DLD1 (cell line): ENCODE results near the gene PTPRD.
"Not testable (repeated sequence)": the region's sequence is repeated elsewhere in the genome, so short reads cannot be mapped to it uniquely, and the experiment has no call there.

Experiments
- in situ Hi-C: cut with HindIII; loops from 2 replicates; pipeline ENCODE4 v1.10.0; 2017; ENCODE audit warnings: low sequenced_read_pairs

Gene PTPRD

DNA sequence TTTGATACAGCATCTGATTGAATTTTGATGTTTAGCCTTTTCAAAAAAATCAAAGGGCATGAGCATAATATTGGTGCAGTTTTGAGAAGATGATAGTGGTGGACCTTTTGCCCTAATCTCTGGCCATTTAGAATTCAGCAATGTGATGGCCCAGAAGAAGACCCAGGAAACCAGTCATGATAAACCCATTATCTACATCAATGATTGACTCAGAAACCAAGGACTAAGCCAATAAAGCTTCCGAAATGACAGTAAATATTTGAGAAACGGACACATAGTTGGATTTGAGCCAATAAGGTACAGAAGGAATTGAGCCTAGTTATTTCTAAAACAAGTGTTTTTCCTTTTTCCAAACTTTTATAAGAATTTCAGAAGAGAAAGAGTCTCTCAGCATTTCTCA, 1654.4 kb downstream of the PTPRD start:
- in situ Hi-C loops: no loop called here

DNA sequence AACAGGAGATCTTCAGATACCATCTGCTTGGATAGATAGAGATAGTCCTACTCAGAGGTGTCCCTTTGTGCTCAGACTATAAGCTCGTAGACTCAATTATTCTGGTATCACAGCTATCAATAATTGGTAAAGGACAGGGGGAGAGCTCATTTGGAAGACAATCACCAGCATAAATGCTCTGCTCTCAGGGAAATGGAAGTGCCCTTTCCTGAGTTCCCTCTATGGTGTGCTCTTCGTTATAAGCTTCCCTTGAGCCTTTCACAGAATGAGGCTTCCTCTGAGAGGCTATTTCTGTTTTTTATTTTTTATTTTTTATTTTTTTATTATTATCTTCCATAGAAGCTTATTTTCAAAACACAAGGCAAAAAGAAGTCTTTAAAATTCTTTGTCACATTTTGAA, 1657.5 kb downstream of the PTPRD start:
- in situ Hi-C loops: no loop called here

DNA sequence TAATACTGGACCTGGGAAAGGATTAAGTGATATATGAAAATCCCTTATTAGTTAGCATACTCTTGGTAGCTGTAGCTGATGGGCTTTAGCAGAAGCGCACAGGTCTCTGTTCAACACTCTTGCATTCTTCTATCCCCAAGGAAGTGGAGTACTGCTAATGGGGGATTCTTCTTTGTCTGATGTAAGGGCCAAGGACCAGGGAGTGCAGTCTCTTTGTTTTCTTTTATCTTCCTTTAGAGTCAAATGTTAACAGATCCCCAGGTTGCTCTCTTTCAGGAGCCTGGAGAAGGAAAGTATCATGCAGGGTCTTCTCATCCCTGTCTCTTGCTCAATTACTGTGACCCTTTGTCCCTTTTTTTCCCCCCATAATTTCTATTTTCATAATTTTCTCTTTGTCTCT, 1666.3 kb downstream of the PTPRD start:
- in situ Hi-C loops: no loop called here

DNA sequence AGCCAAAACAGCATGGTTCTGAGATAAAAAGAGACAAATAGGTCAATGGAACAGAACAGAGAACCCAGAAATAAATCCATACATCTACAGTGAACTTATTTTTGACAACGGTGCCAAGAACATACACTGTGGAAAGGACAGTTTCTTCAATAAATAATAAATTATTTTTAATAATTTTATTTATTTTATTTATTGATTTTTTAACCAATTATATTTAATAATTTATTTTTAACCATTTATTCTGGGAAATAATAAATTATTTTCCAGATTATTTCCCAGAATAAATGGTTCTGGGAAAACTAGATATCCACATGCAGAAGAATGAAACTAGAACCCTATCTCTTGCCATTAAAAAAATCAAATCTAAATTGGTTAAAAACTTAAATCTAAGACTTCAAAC, 1669.4 kb downstream of the PTPRD start:
- in situ Hi-C loops: no loop called here

DNA sequence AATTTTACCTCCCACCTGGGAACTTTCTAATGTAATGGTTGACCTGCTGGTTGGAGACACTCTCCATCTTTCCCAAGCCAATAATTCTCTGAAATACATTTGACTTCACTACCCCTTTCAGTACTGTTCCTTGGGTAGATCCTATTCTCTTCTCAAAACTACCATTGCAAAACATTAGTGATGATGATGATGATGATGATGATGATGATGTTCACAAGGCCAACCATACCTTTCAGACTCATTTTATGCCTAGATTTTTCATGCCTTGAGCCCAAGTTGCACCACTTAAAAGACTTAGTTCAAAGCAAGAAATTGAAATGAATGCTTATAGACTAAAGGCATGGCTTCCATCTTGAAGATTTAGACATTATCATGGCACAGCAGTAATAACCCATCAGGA, 1672.2 kb downstream of the PTPRD start:
- in situ Hi-C loops: no loop called here

DNA sequence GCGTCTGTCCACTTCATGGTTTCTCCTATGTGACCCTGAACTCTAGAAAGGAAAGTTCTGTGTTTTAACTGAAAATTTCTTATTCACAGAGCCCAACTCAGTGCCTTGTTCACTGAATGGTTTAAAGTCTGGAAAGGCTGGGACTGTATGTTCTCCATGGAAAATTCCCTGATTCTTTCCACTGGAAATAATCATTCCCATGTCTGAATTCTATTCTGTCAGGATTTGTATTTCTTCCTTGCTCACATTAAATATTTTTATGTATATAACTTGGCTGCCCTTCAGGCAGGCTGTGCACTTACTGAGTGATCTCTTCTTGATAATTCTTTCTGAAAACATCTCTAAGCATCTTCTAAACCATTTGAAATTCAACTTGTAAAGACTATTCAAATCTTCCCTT, 1686.3 kb downstream of the PTPRD start:
- in situ Hi-C loops: no loop called here

DNA sequence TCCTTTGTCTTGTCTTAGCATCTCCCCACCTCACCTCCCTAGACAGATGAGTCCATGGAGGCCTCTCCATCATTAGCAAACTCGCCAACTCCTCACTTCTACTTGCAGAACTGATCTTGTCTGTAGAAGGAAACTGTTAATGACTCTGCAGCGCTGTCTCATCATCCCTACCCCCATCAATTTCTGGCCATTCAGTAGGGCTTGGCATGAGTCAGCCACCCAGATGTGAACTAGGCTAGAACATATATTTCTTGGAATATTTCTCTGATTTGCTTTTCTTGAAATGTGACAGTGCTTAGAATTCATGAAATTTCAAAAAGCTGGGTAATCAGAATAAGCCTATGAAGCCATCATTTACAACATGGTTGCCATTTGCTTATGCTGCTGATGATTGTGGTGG, 1688.2 kb downstream of the PTPRD start:
- in situ Hi-C loops: no loop called here

DNA sequence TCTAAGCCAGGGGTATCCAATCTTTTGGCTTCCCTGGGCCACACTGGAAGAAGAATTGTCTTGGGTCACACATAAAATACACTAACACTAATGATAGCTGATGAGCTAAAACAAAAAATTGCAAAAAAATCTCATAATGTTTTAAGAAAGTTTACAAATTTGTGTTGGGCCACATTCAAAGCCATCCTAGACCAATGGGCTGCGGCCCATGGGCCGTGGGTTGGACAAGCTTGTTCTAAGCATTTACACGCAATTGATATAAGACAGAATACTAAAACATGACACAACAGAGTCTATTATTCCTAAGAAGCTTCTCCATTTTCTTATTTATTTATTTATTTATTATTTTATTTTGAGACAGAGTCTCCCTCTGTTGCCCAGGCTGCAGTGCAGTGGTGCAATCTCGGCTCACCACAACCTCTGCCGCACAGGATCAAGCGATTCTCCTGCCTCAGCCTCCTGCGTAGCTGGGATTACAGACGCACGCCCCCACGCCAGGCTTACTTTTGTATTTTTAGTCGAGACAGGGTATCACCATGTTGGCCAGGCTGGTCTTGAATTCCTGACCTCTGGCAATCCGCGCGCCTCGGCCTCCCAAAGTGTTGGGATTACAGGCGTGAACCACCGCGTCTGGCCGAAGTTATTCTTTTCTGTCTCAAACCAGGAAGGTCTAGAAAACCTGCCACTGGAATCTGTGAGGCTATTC, 1692.2 kb downstream of the PTPRD start:
- in situ Hi-C loops: not testable (repeated sequence)

DNA sequence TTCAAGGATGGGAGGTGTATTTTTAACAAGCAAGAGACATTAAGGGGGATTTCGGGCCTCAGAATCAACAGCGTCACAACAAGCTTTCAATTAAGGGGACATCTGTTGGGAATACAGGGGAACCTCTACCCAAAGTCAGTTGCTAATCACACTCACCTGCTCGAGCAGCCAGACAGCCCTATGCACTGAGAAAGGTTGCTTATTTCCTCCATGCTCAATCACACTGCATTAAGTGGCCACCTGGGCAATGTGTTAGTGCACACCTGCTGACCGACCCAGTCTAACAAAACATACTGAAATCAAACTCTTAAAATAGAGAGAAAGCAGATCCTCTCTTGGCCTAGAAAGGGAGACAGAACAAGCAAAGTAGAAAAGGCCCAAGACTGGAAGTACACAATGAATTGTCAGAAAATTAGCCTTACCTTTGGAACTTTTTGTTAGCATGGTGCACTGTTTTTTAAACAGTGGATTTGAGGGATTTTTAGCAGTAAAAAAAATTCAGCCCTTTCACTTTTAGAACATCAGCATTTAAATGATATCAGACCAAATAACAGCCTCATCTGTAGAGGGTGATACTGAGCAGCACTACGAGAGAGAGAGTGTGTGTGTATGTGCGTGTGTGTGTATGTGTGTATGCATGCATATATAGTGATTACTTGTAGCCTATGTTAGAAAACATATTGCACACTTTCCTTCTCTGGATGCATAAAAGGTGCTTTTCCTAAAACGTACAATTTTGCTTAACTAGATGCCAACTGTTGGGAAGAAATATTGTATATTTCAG, 1694.7 kb downstream of the PTPRD start:
- in situ Hi-C loops: no loop called here

DNA sequence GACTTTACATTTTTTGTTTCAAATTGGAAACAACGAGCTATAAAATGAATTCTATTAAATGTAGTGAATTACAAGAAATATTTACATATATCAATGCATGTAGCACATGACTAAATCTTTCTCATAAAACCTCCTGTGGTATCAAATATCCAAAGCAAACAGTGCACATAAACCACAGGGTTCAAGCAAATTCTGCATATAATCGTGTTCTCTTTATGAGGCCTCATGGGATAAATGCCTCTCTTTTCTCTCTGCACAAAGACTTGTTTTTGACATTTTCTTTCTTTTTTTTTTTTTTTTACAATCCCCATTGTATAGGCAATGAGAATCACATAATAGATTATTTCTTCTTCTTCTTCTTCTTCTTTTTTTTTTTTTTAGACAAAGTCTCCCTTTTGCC, 1696.0 kb downstream of the PTPRD start:
- in situ Hi-C loops: no loop called here

DNA sequence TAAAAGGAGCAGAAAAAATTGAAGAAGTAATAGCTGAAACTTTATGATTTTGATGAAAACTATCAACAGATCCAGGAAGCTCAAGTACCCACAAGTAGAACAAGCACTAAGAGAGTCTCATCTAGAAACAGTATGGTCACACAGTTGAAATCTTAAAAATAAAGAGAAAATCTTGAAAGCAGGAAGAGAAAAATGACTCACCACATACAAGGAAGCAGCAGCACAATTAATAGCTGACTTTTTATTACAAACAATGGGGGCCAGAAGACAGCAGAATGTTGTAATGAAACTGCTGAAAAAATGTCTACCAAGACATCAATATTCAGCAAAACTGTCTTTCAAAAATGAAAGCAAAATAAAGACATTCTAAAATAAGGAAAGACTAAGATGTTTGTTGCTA, 1704.9 kb downstream of the PTPRD start:
- in situ Hi-C loops: no loop called here

DNA sequence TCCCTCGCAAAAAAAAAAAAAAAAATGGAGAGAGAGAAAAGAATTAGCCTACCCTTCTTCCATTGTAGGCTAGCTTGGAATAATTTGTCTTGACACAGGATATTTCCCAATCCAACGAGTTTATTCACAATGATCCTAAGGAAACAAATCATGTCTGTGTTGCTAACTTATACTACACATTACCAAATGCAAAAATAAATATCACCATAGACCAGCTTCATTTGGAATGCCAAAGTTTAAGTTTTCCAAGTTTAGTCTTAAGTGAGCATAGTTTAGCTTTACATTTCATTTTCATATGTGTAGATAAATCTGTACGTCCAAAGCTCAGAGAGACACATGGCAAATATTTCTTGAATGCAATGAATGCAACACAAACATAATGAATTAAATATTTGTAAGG, 1707.1 kb downstream of the PTPRD start:
- in situ Hi-C loops: no loop called here

DNA sequence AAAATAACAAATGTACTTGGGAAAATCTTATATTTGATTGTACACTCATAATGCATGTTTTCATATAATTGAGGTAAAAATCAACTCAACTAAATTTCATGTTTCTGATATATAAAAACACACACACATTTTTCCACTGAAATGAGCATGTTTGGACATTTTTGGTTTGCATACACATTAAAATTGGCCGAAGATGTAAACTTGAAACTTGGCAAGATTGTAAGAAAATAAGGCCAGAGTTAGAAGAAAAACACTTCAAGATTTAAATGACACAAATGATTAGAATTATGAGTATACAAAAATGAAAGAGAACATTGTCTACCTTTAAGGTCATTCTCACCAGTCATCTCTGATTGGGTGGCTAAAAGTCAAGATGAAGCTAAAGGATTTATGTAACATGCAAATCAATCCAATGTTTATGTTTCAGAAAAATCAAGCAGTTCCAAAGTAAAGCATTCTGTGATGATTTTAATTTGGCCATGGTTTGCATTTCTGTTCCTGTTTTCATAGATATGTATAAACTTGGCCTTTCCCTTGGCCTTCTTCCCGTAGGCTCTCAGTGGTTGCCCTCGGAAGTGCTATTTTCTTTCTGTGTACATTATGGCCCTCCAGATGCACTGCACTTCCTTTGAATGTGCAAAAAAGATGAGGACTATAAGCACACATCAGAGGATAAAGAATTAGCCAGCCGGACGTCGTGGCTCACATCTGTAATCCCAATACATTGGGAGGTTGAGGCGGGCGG, 1707.9 kb downstream of the PTPRD start:
- in situ Hi-C loops: no loop called here

DNA sequence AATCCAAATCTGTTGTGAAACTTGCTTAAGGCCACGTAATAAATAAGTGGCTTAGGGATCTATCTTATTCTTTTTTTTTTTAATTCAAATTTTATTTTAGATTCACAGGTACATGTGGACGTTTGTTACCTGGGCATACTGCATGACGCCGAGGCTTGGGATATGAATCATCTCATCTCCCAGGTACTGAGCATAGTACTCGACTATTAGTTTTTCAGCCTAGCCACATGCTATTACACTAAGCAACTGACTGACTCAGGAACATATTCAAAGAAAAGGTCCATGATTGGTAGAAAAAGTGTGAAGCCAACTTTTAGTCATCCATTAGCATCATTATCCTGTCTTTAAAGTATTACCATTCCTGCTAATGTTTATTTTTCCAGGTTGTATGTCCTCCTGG, 1709.7 kb downstream of the PTPRD start:
- in situ Hi-C loops: no loop called here

DNA sequence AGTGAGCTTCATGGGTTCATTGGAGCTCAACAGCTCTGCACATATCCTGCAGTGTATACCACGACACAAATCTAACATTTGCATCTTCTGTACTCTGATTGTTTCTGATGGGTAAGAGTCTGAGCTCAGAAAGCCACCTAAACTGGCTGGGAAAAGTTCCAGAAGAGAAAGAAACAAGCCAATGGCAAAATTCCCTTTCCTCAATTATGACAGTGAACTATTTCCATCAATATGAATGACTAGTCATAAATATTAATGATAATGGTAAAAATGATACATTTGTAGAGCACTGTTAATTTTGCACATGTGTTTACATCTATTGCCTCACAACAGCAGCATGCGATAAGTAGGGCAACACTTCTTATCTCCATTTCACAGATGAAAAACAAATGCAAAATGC, 1711.7 kb downstream of the PTPRD start:
- in situ Hi-C loops: no loop called here

DNA sequence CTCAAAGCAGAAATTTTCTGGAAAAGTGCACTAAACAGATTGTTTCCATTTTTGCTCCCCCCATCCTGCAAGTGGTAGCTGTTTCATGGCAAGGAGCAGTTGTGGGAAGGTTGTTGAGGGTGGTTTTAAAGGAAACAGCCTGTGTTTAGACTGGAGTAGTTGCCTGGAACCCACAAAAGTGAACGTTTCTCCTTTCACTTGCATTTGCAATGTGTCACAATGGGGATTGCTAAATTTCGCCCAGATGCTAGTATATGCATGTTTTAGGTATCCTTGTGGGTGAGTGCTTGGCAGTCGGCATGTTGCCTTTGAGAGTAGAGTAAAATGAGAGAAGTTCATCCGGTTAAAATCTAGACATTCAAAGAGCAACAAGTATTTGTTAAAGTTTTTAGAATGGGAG, 1713.3 kb downstream of the PTPRD start:
- in situ Hi-C loops: no loop called here

DNA sequence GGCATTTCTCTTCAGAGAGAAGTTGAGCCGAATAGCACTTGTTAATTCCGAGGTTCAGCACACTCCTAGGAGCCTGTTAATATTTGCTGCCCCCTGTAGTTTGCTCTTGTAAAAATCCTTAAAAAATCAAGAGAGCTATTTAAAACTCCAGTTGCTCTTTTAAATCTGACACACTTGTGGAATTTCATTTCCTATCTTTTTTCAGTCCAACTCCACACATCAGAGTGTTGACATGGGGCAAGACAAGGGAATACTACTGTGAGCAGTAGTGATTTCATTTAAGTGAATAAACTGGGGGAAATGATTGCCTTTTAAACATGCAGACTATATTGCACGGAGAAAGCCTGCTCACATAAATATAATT, 1717.0 kb downstream of the PTPRD start:
- in situ Hi-C loops: no loop called here

DNA sequence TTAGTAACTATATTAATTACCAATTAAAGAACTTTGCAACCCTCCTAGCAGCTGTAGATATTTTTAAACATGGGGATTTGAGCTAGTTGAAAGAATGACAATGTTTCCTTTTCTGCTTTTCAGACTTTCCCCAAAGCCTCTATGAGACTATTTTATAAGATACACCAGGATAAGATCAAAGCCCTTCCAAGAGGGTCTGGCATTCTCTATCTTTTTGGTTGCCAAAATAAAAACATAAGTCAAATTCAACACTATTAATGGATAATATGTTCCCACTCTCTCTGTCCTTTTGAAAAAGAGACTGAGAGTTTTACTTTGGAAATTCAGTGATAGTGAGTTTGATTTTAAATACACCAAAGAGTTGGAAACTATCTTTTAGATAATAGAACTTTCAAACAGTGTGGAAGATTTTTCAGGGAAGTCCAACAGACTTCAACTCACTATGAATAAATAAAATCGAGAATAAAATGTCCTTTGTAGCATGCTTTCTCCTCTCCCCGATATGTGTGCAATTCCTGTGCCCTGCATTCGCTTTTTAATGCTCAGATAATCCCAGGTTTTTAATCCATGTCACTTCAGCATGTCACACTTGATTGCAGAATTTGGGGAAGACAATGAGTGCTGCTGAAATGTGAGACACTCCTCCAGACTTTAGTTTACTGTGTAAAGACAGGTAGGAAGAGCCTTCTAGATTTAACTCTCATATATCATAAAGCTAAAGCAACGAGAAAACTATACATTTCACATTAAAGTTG, 1717.5 kb downstream of the PTPRD start:
- in situ Hi-C loops: no loop called here

DNA sequence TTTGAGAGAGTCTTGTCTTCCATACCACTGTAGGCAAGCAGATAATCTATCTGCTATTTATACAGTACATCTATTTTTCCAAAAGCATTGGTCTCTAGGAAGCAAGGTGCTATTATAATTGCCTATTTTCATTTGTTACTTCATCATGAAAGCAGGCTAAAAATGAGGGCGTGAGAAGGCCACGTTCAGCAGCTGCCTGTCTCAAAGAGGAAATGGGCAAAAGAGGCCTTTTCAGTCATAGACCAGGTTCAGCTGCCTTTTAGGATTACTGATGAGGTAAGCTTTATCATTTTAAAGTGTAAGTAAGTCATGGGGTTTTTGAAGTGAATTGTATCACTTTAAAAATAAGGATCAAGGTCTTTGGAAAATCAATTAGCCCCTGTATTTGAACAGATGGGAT, 1722.1 kb downstream of the PTPRD start:
- in situ Hi-C loops: no loop called here

DNA sequence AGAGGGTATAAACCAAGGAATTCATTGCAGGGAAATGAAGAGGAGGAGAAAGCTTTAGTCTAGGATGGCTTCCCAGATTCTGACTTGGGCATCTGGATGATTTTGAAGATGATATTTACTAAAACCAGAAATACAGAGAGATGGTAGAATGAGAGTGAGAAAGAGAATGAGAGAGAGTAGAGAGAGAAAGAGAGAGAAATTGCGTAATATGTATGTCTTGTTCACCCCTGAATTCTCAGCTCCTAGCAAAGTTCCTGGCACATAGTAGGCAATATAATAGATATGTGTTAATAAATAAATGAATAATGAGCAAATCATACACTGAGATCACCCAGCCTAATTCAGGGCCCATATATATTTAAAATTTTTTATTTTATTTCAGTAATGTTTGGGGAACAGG, 1723.7 kb downstream of the PTPRD start:
- in situ Hi-C loops: no loop called here

DNA sequence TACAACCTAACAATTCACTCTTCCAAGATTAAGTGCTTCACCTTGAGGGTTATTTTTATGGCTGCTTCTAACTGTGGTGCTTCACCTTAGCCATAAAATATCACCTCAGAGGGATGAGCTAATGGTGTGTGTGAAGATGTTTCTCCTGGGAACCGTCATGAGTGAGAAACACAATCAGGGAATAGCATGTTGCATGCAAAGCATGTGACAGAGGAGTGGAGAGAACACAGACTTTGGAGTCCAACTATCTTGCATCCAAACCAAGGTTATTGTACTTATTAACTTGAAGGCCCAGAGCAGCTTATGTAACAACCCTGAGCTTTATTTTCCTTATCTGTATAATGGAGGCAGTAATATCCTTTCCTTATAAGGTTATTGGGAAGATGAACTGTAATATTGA, 1724.2 kb downstream of the PTPRD start:
- in situ Hi-C loops: no loop called here
